ENCODE results near the gene PLXNB2.
A peak's percentile ranks its signal among the peaks of the same experiment; 100 is the strongest.

PLXNB2 gene

GRCh38 chr22:50297510-50298265 is 9.8 kb downstream of the PLXNB2 start:
- ATAC-seq (no peak), DNase-seq (no peak)

- no peak for DNase-seq
- ATAC-seq: no peak
Measured at GRCh38 chr22:50296658-50297490, 10.6 kb downstream of the PLXNB2 start.

- ATAC-seq: no peak
- no peak for DNase-seq
Measured at GRCh38 chr22:50294319-50294656, 13.2 kb downstream of the PLXNB2 start.

GRCh38 chr22:50293441-50294318 is 13.8 kb downstream of the PLXNB2 start:
- DNase-seq: peak; percentile 44
- peak; percentile 22 for ATAC-seq

- ATAC-seq (peak; percentile 53), DNase-seq (peak; percentile 49)
Measured at GRCh38 chr22:50292643-50293440, 14.6 kb downstream of the PLXNB2 start.

DNA sequence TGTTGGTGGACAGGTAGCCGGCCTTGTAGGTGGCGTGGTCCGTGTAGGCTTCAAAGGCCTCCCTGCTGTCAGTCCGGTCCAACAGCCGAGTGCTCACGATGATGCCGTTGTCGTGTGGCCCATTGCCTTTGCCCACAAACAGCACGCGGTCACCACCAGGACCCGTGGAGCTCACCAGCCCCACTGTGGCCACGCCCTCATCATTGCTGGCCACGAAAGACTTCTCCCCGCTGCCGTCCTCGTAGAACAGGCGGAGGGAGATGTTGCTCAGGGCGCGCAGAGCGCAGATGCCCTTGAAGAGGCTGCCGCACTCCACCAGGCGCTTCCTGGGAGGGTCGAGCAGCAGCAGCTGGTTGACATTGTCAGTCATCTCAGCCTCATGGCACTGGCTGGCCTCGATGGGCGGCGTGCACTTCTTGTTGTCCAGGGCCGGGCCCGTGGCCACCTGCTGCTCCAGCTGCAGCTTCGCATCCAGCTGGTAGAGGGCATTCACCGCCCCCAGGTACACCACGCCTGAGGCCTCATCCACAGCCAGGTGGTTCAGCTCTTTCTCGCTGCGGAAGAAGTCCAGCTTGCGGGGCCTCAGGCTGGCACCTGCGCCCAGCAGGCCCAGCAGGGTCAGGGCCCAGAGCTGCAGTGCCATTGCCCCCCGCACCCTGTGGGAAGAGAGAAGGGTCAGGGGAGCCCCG is 17.4 kb downstream of the PLXNB2 start:
- DNase-seq: no peak
- ATAC-seq: no peak

DNA sequence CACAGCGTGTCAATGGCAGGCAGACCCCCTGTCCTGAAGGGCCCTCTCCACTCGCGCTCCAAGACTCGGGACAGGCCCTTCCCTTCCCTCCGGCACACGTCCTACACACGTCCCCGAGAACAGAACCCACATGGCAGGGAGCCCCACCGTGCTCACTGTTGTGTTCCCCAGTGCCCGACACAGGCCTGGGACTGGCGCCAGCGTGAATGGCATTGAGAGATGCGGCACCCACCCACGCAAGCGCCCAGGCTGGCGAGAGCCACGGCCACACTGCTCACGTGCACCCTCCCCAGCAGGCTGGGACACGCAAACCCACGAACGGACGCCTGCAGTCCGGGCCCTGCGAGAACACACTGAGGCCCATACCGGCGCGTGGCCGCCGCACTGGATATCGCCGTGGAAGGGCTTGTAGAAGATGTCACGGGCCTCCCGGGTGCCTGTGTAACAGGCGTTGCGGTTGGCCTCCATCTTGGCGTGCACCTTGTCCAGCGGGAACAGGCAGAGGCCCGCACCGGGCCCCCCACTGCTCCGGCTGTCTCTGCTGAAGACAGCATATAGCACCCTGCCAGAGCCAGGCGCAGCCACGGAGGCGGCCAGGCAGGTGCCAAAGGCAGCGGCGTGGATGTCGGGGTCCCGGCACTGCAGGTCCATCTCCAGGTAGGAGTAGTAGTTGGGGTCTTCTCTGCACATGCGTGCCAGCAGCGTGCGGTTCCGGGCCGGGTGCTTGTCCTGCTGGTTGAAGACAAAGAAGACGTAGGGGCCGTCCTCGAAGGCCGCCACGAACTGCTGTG is 18.1 kb downstream of the PLXNB2 start:
- ATAC-seq: no peak

DNA sequence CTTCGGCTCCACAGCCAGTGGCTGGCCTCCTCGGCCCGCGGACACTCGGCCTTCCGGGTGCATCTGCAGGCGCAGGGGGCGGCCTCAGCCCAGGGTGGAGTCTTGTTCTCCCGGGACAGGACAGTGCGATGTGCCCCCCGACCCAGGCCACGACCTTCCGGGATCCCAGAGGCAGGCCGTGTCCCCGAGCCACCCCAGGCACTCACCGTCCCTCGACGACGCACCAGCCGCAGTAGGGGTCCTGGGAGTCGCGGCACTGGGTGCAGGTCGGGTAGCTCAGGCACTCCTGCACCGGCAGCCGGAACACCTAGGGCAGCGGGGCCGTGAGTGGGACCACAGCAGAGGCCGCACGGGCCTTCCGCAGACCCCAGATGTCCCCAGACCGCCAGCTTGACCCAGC is 19.7 kb downstream of the PLXNB2 start:
- DNase-seq (no peak), ATAC-seq (no peak)

More for the DNA sequence above, 18.1 kb downstream of the PLXNB2 start:
- no peak for DNase-seq

GRCh38 chr22:50286701-50287318 is 20.6 kb downstream of the PLXNB2 start:
- DNase-seq (no peak), ATAC-seq (no peak)

- DNase-seq: no peak
- ATAC-seq: no peak
Measured at GRCh38 chr22:50286275-50286674, 21.2 kb downstream of the PLXNB2 start.

DNA sequence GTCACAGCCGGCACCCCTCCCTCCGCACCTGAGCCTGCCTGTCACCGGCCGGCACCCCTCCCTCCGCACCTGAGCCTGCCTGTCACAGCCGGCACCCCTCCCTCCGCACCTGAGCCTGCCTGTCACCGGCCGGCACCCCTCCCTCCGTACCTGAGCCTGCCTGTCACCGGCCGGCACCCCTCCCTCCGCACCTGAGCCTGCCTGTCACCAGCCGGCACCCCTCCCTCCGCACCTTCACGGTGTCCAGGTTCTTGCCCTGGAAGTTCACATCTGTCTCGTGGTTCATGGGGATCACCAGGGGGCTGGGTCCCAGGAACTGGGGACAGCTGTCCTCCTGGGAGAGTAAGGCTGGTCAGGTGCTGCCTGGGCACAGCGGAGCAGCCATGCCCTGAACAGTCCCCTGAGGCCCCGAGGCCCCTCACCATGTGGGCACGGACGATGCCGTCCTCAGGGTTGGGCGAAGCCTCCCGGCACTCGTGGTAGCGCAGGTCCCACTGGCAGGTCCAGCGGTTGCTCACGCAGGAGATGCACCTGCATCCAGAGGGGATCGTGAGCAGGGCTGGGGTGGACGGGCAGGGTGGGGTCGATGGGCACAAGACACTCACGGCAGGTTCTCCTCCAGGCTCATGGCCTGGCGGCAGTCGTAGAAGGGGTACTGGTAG is 21.7 kb downstream of the PLXNB2 start:
- no peak for ATAC-seq
- no peak for DNase-seq

- no peak for DNase-seq
- ATAC-seq: no peak
Measured at GRCh38 chr22:50284479-50284878, 23.0 kb downstream of the PLXNB2 start.

GRCh38 chr22:50283821-50284220 is 23.6 kb downstream of the PLXNB2 start:
- no peak for DNase-seq

GRCh38 chr22:50282361-50283155 is 24.9 kb downstream of the PLXNB2 start:
- ATAC-seq: no peak
- DNase-seq: no peak

More at GRCh38 chr22:50283821-50284220, 23.6 kb downstream of the PLXNB2 start:
- no peak for ATAC-seq

DNA sequence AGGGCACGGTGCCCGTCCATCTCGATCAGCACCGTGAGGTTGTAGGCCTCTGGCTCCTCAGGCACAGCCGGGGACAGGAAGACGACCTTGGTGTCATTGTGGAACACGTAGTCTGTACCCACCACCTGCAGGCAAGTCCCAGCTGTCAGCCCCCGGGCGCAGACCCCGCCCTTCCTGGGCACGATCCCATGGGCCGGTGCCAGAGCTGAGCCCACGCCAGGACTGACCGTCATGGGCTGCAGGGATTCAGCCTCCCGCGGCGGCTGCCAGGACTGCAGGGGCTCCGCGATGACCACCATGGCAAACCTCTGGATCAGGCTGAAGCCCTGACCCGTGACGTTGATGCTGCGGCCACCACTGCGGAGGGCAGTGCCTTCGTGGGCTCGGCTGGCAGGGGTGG is 25.5 kb downstream of the PLXNB2 start:
- no peak for DNase-seq
- ATAC-seq: no peak

- ATAC-seq: no peak
- no peak for DNase-seq
Measured at GRCh38 chr22:50281384-50281760, 26.1 kb downstream of the PLXNB2 start.

DNA sequence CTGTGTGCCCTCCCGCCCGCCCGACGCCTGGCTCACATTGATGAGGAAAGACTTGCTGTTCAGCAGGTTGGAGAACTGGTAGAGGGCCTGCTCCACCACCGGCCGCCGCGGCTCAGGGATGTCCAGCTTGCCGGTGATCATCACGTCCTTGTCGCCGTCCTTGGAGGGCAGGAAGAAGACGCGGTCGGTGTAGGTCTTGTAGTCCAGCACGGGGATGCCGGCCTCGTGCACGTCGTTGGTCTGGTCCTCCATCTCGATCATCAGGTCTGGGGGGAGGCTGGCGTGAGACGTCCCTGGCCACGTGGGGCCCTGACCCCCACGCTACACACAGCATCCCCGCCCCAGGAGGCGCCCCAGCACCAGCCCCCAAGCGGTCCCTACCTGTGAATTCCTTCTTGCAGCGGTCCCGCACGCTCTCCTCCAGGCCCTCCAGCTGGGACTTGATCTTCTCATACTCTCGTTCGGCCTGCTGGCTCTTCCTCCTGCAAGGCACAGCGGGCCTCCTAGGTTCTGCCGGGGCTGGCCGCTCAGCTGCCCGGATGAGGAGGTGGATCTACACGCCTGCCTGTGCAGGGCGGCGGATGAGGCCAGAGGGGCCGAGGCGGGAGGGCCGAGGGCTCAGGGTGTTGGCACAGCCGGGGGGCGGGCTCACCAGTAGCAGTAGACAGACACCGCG is 26.6 kb downstream of the PLXNB2 start:
- DNase-seq: no peak
- no peak for ATAC-seq

Data from stimulated activated naive CD8-positive, alpha-beta T cell treated with anti-CD3 and anti-CD28 coated beads, Interleukin-15, Interleukin-2, amounts not matched to agents 100 U/mL and 50 U/mL, for 24 hours (primary cell).